Heart left ventricle (tissue), 13 donors: Measurements from ENCODE around the gene FAM229A.

ENCODE experiments used
- CTCF ChIP-seq, 12 donors: fragments of 200-600 bp; sonication (generic) in 4 of 12; IDR thresholded peaks; one replicate each; pipeline versions ENCODE4 v1.5.0 to v1.8.0; 2018 to 2022; ENCODE audit warnings: antibody characterized with exemption in 12 of 12, mild to moderate bottlenecking in 5 of 12
- POLR2A ChIP-seq, 2 donors: fragments of 450-650 bp; IDR thresholded peaks; one replicate each; pipeline ENCODE4 v1.6.1; 2017; ENCODE audit warnings: antibody characterized with exemption in 2 of 2, mild to moderate bottlenecking in 2 of 2, moderate library complexity in 2 of 2
- donor health status: ischemic (EF 13 %, LVEDD 7.1; RV severe dilation, severe dysfunction).
- donor health status: DM: no; HTN: yes; CAD: no.
- donor health status: DM: no; HTN: no; CAD: no.
- donor health status: ischemic (EF 25% LVEDD 6.9; RV normal size, moderate dysfunction).
- donor health status: ischemic (EF 25% LVEDD 5.7; RV mildly dilated, moderate dysfunction).
- donor health status: ischemic (EF 35%, LVEDD 5.7; RV mildly dilated, moderate dysfunction).
- donor health status: nonischemic (EF 11% LVEDD 7.7; RV severe dilation, severe dysfunction).
- donor health status: DM: yes; HTN: yes; CAD: no.
- donor health status: PGD.
- donor health status: ischemic (EF 29% LVEDD 5.4; RV normal size, mild dysfunction).
- donor health status: nonischemic (EF 23%, LVEDD 6.1; RV moderate dilation, normal function).

GRCh38 chr1:32334274-32334861 lies 27.9 kb downstream of the FAM229A start:
- TF ChIP-seq CTCF (IDR thresholded peaks at IDR 0.05) (no peak), POLR2A (IDR thresholded peaks at IDR 0.05) (no peak)
